ENCODE measurements around the gene PSMA6. TPM values are rescaled to one million over a fixed set of nuclear protein-coding genes. Genes with fewer than 3 reads are reported as not detected.

The PSMA6 gene
- total and polyA plus RNA-seq, 2 experiments from 2014 or later = 216 to 296 TPM

GRCh38 chr14:35285168-35286002 lies 6.8 kb upstream of the PSMA6 start (continued):
- no peak for TF ChIP-seq ZNF462 (CRISPR knock-in tag; IDR thresholded peaks at IDR 0.05)

- Histone ChIP-seq H3K27me3 (ENCODE audit: insufficient read depth) (no peaks in the 10 kb centered on the region), H3K27ac (ENCODE audit: low read depth) (no peak overlapping the region), H3K4me3 (no peak overlapping the region), H3K4me2 (no peak overlapping the region), H4K20me1 (replicated peaks; ENCODE audit: insufficient read depth) (no peaks in the 10 kb centered on the region), H3K79me2 (replicated peaks; ENCODE audit: insufficient read depth) (no peaks in the 10 kb centered on the region), H3F3A (replicated peaks; ENCODE audit: low read depth) (no peaks in the 10 kb centered on the region; the same call in 1 of the 2 replicates), H3K9me2 (ENCODE audit: insufficient read depth) (no peaks in the 10 kb centered on the region), H3K36me3 (ENCODE audit: insufficient read depth) (no peaks in the 10 kb centered on the region), H3K4me1 (ENCODE audit: insufficient read depth) (no peaks in the 10 kb centered on the region; the same call in 1 of the 2 replicates), H2AFZ (no peak overlapping the region)
- Mint-ChIP-seq H3K4me1 (peaks cover 11% of the 10 kb centered on the region), H3K4me3 (no peak overlapping the region), H3K27ac (no peak overlapping the region), H3K9me3 (no peaks in the 10 kb centered on the region), H3K27me3 (ENCODE audit: insufficient read depth, low read depth, poor library complexity) (peaks cover 1% of the 10 kb centered on the region), H3K36me3 (ENCODE audit: low read depth) (no peaks in the 10 kb centered on the region; the same call in 2 of the 3 replicates)
- ATAC-seq (no peak), DNase-seq (ENCODE audit: low spot score) (no peak)
- no peak for TF ChIP-seq ETS1 (IDR thresholded peaks at IDR 0.05)
These were observed 6.1 kb upstream of the PSMA6 start for GRCh38 chr14:35286003-35286600.

All from GM23338 (cell line).